Heart left ventricle (tissue), 16 donors: ENCODE measurements around the gene ABHD12B. TPM values are rescaled to one million over a fixed set of nuclear protein-coding genes. Genes with fewer than 3 reads are reported as not detected.

Source experiments
- ATAC-seq, 4 donors: fragments of 200-7000 bp; cut with Tn5 transposase; one replicate each; pipeline ENCODE4 v1.9.1; 2020 to 2022; ENCODE audit warnings: moderate library complexity in 4 of 4, mild to moderate bottlenecking in 3 of 4, moderate number of reproducible peaks in 1 of 4
- DNase-seq, 5 donors: peaks; one replicate each; pipeline ENCODE4 v3.0.0-alpha.2; 2020
- H3K27ac ChIP-seq, 12 donors: fragments of 200-600 bp; sonication (generic) in 4 of 12; one replicate each; pipeline versions ENCODE4 v1.5.0 to v1.8.0; 2016 to 2022; ENCODE audit warnings: mild to moderate bottlenecking in 2 of 12
- H3K27me3 ChIP-seq, 9 donors: fragments of 200-600 bp; sonication (generic) in 2 of 9; one replicate each; pipeline versions ENCODE4 v1.5.1 to v1.8.0; 2016 to 2022; ENCODE audit warnings: mild to moderate bottlenecking in 3 of 9
- H3K36me3 ChIP-seq, 9 donors: fragments of 200-600 bp; sonication (generic) in 2 of 9; one replicate each; pipeline versions ENCODE4 v1.5.0 to v1.8.0; 2018 to 2022; ENCODE audit warnings: mild to moderate bottlenecking in 2 of 9
- H3K4me1 ChIP-seq, 12 donors: fragments of 200-600 bp; sonication (generic) in 4 of 12; one replicate each; pipeline versions ENCODE4 v1.5.0 to v1.8.0; 2016 to 2022; ENCODE audit warnings: mild to moderate bottlenecking in 3 of 12
- H3K4me3 ChIP-seq, 12 donors: fragments of 200-600 bp; sonication (generic) in 4 of 12; one replicate each; pipeline versions ENCODE4 v1.5.0 to v1.8.0; 2017 to 2022; ENCODE audit warnings: mild to moderate bottlenecking in 9 of 12, moderate library complexity in 4 of 12
- H3K9me3 ChIP-seq, 12 donors: fragments of 200-600 bp; sonication (generic) in 4 of 12; one replicate each; pipeline versions ENCODE4 v1.5.0 to v1.8.0; 2016 to 2022; ENCODE audit warnings: mild to moderate bottlenecking in 1 of 12
- POLR2A ChIP-seq, 2 donors: fragments of 450-650 bp; IDR thresholded peaks; one replicate each; pipeline ENCODE4 v1.6.1; 2017; ENCODE audit warnings: antibody characterized with exemption in 2 of 2, mild to moderate bottlenecking in 2 of 2, moderate library complexity in 2 of 2
- WGBS, 4 donors: extraction: QIAGEN DNeasy Blood & Tissue Kit in 2 of 4; methylation state at CpG; one replicate each; pipeline versions ENCODE4 v1.1.5 to v1.1.7; 2013 to 2018; 5-methylcytosine and 5-hydroxymethylcytosine counted together
- intact Hi-C, 10 donors: fragments of 100-400 bp; cut with DNase I; formaldehyde crosslinking; loops; one replicate each; pipeline versions ENCODE4 v1.11.1 to v1.14.2; 2022
- polyA plus RNA-seq, 2 donors: library from polyadenylated mRNA; stranded (reverse); fragments of 200-250 nt; gene quantifications; one replicate each; pipeline ENCODE4 v1.2.3, GENCODE V29; 2013
- total RNA-seq, 9 donors: library from RNA; depleted of rRNA in 2 of 9; stranded (reverse); fragments of >200 nt in 2 of 9; fragmentation: NEBNext Ultra II Directional in 3 of 9; extraction: Animal tissue kit (Norgen Biotek cat#: 25700) in 3 of 9; gene quantifications; one replicate each; pipeline versions ENCODE4 v1.1.0 to v1.2.4, GENCODE V29; 2016 to 2023
- TF ChIP-seq, protein P1 (sequence below), 12 donors: fragments of 200-600 bp; sonication (generic) in 4 of 12; IDR thresholded peaks; one replicate each; pipeline versions ENCODE4 v1.5.0 to v1.8.0; 2018 to 2022; ENCODE audit warnings: antibody characterized with exemption in 12 of 12, mild to moderate bottlenecking in 5 of 12
- donor health status: ischemic (EF 13 %, LVEDD 7.1; RV severe dilation, severe dysfunction).
- donor health status: healthy with polysubstance abuse.
- donor health status: DM: no; HTN: yes; CAD: no.
- donor health status: DM: no; HTN: no; CAD: no.
- donor health status: ischemic (EF 25% LVEDD 6.9; RV normal size, moderate dysfunction).
- donor health status: ischemic (EF 25% LVEDD 5.7; RV mildly dilated, moderate dysfunction).
- donor health status: healthy.
- donor health status: DM: yes; HTN: yes; CAD: no.
- donor health status: ischemic (EF 35%, LVEDD 5.7; RV mildly dilated, moderate dysfunction).
- donor health status: nonischemic (EF 11% LVEDD 7.7; RV severe dilation, severe dysfunction).
- donor health status: DM: yes; HTN: yes; CAD: no.
- donor health status: PGD.
- donor health status: ischemic (EF 29% LVEDD 5.4; RV normal size, mild dysfunction).
- donor health status: nonischemic (EF 23%, LVEDD 6.1; RV moderate dilation, normal function).

ABHD12B gene
- total and polyA plus RNA-seq, 11 donors, result 1.2 TPM; not detected in 10

DNA sequence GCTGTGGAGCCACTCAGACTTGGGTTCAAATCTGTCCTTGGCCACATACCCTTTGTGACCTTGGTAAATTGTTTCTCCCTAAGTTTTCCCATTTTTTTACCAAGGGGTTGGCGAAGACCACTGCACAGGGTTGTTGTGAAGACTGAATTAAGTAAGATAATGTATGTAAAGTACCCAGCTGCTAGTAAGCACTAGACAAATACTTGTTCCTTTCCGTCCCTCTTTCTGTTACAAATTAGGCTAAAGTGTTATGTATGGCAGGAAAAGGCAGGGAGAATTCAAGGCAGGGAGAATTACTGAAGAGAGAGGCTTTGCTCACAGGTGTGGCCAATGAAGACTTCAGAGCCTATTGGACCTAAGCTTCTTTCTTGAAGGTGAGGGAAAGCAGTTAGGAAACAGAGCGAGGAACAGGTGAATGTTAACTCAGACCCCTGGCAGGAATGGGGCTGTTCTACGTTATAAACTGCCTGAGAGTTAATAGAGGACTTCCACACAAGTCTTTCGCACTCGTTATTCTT is 25.9 kb downstream of the ABHD12B start:
- H3K4me1 ChIP-seq, result no peaks in the 10 kb centered on the region
- intact Hi-C loops, result no loop called here
- TF ChIP-seq, protein P1, sequence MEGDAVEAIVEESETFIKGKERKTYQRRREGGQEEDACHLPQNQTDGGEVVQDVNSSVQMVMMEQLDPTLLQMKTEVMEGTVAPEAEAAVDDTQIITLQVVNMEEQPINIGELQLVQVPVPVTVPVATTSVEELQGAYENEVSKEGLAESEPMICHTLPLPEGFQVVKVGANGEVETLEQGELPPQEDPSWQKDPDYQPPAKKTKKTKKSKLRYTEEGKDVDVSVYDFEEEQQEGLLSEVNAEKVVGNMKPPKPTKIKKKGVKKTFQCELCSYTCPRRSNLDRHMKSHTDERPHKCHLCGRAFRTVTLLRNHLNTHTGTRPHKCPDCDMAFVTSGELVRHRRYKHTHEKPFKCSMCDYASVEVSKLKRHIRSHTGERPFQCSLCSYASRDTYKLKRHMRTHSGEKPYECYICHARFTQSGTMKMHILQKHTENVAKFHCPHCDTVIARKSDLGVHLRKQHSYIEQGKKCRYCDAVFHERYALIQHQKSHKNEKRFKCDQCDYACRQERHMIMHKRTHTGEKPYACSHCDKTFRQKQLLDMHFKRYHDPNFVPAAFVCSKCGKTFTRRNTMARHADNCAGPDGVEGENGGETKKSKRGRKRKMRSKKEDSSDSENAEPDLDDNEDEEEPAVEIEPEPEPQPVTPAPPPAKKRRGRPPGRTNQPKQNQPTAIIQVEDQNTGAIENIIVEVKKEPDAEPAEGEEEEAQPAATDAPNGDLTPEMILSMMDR (IDR thresholded peaks at IDR 0.05), result no peak
- no peak for TF ChIP-seq POLR2A (IDR thresholded peaks at IDR 0.05)
- H3K4me3 ChIP-seq, result no peak overlapping the region
- no peaks in the 10 kb centered on the region for H3K9me3 ChIP-seq
- H3K27ac ChIP-seq, result no peak overlapping the region
- no peak for ATAC-seq
- H3K27me3 ChIP-seq, result no peaks in the 10 kb centered on the region
- no peak for DNase-seq
- WGBS, 4 donors, result 95 to 97% (median 96%) methylated on average over 6 of the region's 6 CpGs
- H3K36me3 ChIP-seq, result peaks cover 0 to 2% (median 0%) of the 10 kb centered on the region in 9 donors

DNA sequence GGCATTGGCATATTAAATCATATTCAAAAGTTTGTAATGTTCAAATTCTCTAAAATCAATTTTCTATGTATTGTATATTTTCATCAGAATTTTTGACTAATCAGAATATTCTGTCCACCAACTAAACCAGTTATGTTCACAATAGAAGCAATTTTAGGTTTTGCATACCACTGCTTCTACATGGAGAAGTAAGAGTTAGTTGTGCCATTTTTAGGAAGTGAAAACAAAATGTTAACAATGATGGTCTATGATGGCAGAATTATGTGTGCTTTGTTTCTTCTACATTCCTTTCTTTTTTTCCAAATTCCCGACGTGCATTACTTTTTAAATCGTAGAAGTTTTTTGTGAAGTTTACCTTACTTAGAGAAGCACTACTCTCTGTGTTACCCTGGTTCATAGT is 29.5 kb downstream of the ABHD12B start:
- no peaks in the 10 kb centered on the region for H3K27me3 ChIP-seq
- no peak overlapping the region for H3K4me3 ChIP-seq
- H3K4me1 ChIP-seq, result no peaks in the 10 kb centered on the region
- H3K9me3 ChIP-seq, result peaks cover 0 to 8% (median 0%) of the 10 kb centered on the region in 12 donors
- H3K36me3 ChIP-seq, result peaks cover 0 to 28% (median 13%) of the 10 kb centered on the region in 9 donors
- ATAC-seq, result no peak
- intact Hi-C loops, result no loop called here
- DNase-seq, result no peak
- WGBS, 4 donors, result 92 to 95% (median 94%) methylated on average over 3 of the region's 3 CpGs
- H3K27ac ChIP-seq, result no peak overlapping the region
- TF ChIP-seq, protein P1 (IDR thresholded peaks at IDR 0.05), result no peak
- no peak for TF ChIP-seq POLR2A (IDR thresholded peaks at IDR 0.05)

DNA sequence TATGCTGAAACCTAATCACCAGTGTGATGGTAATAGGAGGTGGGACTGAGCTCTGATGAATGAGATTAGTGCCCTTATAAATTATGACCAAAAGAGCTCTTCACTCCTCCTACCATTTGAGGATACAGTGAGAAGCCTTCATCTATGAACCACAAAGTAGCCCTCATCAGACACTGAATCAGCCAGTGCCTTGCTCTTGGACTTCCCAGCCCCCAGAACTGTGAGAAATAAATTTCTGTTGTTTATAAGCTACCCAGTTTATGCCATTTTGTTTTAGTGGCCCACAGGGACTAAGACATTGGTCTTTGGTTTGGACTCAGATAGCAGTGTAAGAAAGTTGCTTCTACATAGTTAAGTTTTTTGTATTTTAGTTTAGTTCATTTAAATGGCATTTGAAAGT is 32.9 kb downstream of the ABHD12B start:
- Histone ChIP-seq H3K4me1 (no peaks in the 10 kb centered on the region), H3K9me3 (peaks cover 0 to 8% (median 0%) of the 10 kb centered on the region in 12 donors), H3K36me3 (peaks cover 0 to 59% (median 44%) of the 10 kb centered on the region in 9 donors), H3K27ac (no peak overlapping the region), H3K4me3 (no peak overlapping the region), H3K27me3 (no peaks in the 10 kb centered on the region)
- ATAC-seq (no peak), DNase-seq (no peak)
- intact Hi-C loops, result no loop called here
- TF ChIP-seq, protein P1 (IDR thresholded peaks at IDR 0.05), result no peak
- no peak for TF ChIP-seq POLR2A (IDR thresholded peaks at IDR 0.05)

DNA sequence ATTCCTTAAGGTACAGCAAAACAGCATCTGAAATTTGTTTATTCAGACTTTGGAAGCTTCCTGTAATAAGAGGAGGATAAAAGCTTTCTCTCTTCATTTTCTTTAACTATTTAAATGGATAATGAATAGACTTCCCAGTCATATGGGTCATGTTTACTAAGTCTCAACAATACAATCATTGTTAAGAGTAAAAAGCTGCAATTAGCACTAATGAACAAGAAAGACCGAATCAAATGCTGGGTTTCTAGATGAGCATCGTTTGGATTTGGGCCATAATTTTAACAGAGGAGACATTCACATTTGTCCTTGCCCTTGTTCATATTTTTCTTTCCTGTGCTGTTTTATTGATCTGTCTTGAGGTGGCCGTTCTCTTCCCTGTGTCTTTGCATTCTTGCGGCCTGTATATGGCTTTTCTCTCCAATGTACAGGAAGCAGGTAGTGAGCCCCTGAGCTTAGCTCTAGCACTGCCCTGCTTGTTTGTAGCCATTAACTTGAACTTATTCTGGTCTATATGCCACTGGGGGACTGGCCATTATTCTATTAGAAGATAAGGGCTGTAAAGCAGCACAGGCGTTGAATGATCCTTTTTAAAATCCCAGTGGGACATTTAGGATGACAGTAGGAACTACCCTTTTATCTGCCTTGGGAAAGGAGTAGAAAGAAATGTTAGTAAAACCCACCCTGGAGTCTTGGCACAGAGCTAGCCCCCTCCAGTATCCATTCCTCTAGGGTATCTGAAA is 34.6 kb downstream of the ABHD12B start:
- H3K36me3 ChIP-seq, result peaks cover 0 to 77% (median 54%) of the 10 kb centered on the region in 9 donors
- no peaks in the 10 kb centered on the region for H3K27me3 ChIP-seq
- H3K27ac ChIP-seq, result no peak overlapping the region
- H3K4me1 ChIP-seq, result no peaks in the 10 kb centered on the region
- DNase-seq, result no peak
- peaks cover 0 to 8% (median 0%) of the 10 kb centered on the region in 12 donors for H3K9me3 ChIP-seq
- TF ChIP-seq, protein P1 (IDR thresholded peaks at IDR 0.05), result no peak
- no peak for TF ChIP-seq POLR2A (IDR thresholded peaks at IDR 0.05)
- H3K4me3 ChIP-seq, result no peak overlapping the region
- WGBS, 4 donors, result 78 to 87% (median 84%) methylated on average over 5 of the region's 5 CpGs
- ATAC-seq, result no peak
- intact Hi-C loops, result no loop called here
